ENCODE measurements around the gene WDR17.

GRCh38 chr4:176052744-176053143 lies 12.9 kb upstream of the WDR17 start:
- TF ChIP-seq CTCF (IDR thresholded peaks at IDR 0.05; ENCODE audit: insufficient read depth, low read depth, low read length): no peak
- no peak for TF ChIP-seq EZH2 (IDR thresholded peaks at IDR 0.05; ENCODE audit: insufficient read depth, low read length)
